Peyer's patch (tissue), 4 donors: ENCODE results near the gene WWOX.

Experiments
- CTCF ChIP-seq, 6 experiments: fragments of 450-650 bp in 4 of 6; fragments of 200-600 bp in 2 of 6; sonication (generic) in 1 of 6; IDR thresholded peaks; one replicate each; pipeline ENCODE4 v1.5.1; 2017 to 2019; ENCODE audit warnings: antibody characterized with exemption in 6 of 6, mild to moderate bottlenecking in 3 of 6, moderate library complexity in 1 of 6
- POLR2A ChIP-seq, 2 donors: fragments of 450-650 bp; IDR thresholded peaks; one replicate each; pipeline ENCODE4 v1.5.1; 2017; ENCODE audit warnings: antibody characterized with exemption in 2 of 2, mild to moderate bottlenecking in 2 of 2, moderate library complexity in 2 of 2

- TF ChIP-seq CTCF (IDR thresholded peaks at IDR 0.05) = no peak
- no peak for TF ChIP-seq POLR2A (IDR thresholded peaks at IDR 0.05)
These were observed 993.4 kb downstream of the WWOX start for GRCh38 chr16:79092846-79093245.
